Stimulated activated CD8-positive, alpha-beta memory T cell treated with anti-CD3 and anti-CD28 coated beads, Interleukin-15, amount 100 ng/mL, for 48 hours (primary cell): ENCODE measurements around the gene DCTN2.
"Not testable (repeated sequence)": the region's sequence is repeated elsewhere in the genome, so short reads cannot be mapped to it uniquely, and the experiment has no call there.

ENCODE experiments used
- DNase-seq, 2 donors: peaks; one replicate each; pipeline ENCODE4 v3.0.0-alpha.2; 2020; ENCODE audit warnings: low read depth in 2 of 2

Gene DCTN2

DNA sequence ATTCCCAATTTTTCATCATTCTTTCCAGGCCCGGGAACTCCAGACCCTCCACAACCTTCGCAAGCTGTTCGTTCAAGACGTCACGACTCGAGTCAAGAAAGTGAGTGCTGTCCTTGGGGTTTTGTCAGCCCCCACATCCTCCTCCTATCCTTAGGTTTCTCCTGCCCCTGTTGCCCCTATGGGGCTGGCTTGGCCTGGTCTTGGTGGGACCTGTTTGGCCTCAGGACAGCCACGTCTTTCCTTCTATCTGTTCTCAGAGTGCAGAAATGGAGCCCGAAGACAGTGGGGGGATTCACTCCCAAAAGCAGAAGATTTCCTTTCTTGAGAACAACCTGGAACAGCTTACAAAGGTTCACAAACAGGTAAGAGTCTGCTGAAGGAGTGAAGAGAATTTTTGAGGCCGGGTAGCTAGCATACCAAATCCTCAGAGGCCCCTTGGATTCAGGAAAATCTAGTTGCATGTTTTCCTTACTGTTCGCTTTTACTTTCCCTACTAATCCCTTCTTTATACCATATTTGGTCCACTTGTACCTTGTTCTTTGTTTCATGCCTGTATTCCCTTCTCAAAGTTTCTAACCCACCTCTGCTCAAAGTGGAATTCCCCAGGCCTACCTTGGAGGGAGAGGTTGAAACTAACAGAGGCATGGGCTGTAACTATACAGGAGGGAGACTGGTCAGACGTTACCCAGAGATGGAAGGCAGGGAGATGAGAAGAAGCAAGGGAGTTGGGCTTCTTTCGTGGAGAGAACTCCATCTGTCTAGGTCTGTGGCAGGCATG lies 31.2 kb upstream of the DCTN2 start:
- no peak for DNase-seq

DNA sequence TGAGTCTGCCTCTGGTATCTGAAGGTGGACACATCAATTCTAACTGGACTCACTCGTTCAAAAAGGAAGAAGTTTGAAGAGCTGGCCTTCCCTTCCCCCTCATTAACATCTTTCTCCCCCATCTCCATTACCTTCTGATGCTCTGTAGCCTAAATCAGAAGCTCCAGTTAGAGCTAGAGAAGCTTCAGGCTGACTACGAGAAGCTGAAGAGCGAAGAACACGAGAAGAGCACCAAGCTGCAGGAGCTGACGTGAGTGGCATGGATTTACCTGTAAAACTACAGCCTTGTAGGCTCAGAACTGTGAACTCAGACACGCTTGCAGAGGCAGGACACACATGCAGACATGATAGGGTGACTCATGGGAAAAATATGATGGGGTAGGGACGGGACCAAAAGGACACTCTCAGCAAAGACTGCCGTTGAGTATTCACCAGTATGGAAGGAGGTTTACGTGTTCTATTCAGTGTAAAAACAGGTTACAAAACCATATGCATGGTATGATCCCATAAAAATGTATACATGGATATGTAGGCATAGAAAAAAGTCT lies 29.7 kb upstream of the DCTN2 start:
- DNase-seq, result no peak

DNA sequence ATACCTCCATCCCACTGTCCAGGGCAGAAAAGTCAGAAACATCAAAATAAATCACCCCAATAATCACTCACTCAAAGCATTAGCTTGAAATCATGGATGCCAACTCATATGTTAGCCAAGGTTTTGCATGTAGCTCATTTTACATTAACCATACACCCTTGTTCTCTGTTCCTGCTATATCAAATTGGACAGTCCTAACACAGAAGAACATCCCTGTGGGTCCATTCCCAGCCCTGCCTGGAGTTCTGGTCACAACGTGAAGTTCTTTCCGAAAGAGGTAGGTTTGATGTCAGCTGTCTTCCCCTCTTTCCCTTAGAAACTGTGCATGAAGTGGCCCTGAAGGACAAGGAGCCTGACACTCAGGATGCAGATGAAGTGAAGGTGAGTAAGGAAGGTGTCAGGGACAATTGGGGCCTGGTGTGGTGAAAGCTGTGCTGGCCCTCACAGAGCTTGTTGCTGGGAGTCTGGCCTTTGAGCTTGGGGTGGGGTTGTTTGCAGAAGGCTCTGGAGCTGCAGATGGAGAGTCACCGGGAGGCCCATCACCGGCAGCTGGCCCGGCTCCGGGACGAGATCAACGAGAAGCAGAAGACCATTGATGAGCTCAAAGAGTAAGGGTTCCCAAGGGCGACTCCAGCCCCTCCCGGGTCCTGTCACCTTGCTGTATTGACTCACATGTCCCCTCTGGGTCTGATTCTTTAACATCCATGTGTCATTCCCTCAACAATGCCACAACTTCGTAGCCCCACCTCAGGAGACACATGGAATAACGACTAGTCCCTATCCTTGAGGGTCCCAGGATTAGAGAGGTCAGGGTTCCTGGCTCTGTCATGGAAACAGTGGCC lies 29.0 kb upstream of the DCTN2 start:
- no peak for DNase-seq

DNA sequence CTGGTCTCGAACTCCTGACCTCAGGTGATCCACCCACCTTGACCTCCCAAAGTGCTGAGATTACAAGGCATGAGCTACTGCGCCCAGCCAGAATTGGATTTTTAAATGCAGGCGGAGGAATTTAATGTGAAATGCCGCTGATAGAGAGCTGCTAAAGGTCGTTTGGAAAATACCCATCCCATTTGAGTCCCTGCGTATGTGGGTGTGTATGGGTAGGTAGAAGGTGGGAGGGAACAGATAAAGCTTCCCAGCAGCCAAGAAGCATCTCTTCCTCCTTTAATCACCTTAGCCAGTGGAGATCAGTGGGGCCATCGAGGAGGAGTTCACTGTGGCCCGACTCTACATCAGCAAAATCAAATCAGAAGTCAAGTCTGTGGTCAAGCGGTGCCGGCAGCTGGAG lies 27.8 kb upstream of the DCTN2 start:
- no peak for DNase-seq

DNA sequence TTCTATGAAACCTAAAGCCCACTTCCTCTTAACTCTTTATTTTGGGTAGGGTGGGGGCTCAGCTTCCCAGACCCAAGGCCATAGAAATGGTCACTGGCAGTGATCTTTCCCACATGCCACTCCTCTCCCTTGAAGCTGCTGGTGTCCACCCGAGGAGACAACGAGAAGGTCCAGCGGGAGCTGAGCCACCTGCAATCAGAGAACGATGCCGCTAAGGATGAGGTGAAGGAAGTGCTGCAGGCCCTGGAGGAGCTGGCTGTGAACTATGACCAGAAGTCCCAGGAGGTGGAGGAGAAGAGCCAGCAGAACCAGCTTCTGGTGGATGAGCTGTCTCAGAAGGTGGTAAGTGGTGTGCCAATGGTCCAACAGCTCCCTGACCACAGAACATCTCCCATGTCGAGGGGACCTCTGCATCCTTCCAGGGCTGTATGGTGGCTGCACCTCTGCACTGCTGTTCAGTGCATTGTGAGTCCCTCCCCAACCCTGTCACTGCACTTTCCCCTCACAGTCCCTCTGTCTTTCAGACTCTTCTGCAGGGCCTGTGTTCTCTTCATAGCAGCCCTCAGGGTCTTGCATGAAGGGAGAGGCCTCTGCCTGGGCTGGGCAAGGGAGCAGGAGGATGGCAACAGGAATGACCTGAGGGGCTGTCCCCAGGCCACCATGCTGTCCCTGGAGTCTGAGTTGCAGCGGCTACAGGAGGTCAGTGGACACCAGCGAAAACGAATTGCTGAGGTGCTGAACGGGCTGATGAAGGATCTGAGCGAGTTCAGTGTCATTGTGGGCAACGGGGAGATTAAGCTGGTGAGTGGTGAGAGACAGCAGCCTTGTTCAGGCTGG lies 25.2 kb upstream of the DCTN2 start:
- DNase-seq, result no peak

DNA sequence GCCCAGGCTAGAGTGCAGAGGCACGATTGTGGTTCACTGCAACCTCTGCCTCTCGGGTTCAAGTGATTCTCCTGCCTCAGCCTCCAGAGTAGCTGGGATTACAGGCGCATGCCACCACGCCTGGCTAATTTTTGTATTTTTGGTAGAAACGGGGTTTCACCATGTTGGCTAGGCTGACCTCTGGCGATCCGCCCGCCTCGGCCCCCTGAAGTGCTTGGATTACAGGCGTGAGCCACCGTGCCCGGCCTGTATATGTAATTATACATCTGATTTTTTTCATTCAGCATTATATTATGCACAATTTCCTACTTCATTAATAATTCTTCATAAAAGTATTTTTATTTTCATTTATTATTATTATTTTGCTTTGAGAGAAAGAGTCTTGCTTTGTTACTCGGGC lies 23.4 kb upstream of the DCTN2 start:
- DNase-seq, result not testable (repeated sequence)

DNA sequence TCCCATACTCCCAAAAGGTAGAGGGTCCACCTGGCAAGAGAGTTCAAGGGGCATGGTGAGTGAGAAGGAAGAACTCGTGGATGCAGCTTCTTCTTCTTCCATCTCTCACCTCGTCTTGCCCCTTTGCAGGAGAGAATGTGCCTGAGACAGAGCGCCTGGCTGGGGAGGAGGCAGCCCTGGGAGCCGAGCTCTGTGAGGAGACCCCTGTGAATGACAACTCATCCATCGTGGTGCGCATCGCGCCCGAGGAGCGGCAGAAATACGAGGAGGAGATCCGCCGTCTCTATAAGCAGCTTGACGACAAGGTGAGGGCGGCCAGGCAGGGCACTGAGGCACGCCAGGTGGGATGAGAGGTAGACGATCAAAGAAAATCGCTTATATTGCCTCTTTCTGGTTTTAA lies 22.9 kb upstream of the DCTN2 start:
- no peak for DNase-seq

DNA sequence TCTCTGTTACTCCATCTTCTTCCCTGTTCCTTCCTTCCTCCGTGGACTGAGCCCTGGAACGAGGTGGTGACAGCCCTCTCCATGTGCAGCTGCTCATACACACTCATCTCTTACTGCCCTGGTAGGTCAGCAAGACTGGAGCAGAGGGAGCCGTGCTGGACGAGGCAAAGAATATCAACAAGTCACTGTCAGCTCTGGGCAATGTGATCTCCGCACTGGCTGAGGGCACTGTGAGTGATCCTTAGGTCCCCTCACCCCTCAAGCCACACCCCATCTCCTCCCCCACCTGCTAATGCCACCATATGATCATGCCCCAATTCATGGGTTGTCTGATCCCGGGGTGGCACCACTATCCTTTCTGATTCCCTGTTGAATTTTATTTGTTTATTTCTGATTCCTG lies 21.8 kb upstream of the DCTN2 start:
- no peak for DNase-seq

DNA sequence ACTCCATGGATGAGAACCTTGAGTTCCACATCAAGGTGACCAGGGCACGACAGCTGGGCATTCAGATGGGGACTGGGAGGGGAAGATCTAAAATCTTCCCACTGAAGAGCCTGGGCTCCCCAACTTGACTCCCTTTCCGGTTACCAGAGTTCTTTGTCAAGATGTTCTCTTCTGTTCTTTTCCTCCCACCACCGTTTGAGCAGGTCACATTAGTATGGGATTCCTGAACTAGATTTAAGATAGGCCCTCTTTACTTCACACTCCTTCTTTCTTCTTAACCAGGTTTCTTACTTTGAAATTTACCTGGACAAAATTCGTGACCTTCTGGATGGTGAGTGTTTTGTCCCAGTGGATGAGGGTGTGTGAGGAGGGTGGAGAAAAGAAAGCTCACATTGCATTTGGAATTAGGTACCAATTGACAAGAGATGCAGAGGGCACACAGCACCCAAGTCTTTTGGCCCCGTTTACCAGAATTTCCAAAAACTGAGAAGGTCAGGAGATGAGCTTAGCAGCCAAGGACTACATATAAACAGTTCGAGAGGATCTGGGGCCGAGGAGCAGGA lies 17.3 kb upstream of the DCTN2 start:
- DNase-seq, result no peak

DNA sequence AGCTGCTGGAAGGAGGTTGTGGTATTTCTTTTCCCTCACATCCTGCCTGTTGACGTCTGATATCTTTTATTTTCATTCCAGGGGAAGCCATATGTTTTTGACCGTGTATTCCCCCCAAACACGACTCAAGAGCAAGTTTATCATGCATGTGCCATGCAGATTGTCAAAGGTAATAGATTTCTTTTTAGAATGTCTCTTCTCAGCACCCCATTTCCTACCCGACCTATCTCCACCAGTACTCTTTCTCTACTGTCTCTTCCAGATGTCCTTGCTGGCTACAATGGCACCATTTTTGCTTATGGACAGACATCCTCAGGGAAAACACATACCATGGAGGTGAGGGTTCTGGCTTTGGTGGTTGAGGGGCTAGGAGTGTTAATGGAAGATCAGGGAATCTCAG lies 16.4 kb upstream of the DCTN2 start:
- DNase-seq, result no peak

DNA sequence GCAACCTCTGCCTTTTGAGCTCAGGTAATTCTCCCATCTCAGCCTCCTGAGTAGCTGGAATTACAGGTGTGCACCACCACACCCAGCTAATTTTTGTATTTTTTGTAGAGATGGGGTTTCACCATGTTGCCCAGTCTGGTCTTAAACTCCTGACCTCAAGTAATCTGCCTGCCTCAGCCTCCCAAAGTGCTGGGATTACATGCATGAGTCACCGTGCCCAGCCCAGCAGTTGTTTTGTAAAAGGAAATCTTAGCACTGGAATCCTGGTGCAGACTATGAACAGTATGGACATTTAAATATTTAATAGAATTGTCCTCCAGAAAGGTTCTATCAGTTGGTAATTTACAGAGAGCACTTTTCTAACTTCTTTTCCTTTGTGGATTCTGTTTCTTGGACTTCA lies 14.1 kb upstream of the DCTN2 start:
- not testable (repeated sequence) for DNase-seq

DNA sequence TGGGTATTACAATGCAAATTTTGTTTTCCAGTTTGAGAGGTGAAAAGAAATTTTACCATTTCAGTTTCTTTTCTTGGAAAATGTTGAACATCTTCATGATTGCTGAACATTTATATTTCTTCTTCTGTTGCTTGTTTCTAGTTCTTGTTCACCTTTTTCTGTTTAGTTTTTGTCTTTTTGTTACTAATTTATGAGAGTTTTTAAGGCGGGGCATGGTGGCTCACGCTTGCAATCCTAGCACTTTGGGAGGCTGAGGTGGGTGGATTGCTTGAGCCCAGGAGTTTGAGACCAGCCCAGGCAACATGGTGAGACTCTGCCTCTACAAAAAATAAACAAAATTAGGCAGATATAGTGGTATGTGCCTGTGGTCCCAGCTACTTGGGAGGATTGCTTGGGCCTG lies 13.5 kb upstream of the DCTN2 start:
- DNase-seq, result no peak

DNA sequence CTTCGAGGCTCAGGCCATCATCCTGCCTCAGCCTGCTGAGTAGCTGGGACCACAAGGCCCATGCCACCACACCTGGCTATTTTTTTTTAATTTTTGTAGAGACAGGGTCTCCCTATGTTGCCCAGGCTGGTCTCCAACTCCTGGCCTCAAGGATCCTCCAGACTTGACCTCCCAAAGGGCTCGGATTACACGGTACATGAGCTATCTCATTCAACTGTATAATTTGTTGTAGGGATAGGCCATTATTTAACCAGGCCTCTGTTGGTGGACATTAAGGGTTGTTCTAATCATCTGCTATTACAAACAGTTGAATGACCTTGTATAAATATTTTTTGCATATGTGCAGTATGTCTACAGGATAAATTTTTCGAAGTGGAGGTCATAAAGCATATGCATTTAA lies 11.9 kb upstream of the DCTN2 start:
- no peak for DNase-seq

DNA sequence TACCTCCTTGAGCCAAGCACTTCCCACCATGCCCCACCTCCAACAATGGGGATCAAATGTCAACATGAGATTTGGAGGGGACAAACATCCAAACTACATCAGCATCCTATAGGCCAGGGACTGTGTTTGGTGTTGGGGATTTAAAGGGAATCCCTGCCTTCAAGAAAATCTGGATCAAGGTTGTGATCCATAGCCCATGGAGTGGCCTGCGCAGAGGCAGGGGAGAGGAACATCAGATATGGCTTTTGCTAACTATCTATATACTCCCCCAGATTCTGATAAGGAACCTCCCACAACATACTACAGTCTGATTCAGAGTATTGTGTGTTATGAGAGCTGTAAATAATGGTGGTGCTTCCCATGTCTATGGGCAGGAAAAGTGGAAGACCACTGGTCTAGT lies 7.9 kb upstream of the DCTN2 start:
- DNase-seq, result no peak

DNA sequence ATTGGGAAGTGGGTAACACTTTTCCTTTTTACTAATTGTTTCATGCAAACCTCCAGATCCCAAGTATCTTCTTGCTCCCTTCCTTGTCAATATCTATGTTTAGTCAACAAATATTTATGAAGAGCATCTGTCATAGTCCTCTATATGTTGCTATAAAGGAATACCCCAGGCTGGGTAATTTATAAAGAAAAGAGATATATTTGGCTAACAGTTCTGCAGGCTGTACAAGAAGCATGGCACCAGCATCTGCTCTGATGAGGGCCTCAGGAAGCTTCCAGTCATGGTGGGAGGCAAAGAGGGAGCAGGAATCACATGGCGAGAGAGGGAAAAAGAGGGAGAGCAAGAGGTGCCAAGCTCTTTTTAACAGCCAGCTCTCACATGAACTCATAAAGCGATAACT lies 7.5 kb upstream of the DCTN2 start:
- DNase-seq, result no peak

DNA sequence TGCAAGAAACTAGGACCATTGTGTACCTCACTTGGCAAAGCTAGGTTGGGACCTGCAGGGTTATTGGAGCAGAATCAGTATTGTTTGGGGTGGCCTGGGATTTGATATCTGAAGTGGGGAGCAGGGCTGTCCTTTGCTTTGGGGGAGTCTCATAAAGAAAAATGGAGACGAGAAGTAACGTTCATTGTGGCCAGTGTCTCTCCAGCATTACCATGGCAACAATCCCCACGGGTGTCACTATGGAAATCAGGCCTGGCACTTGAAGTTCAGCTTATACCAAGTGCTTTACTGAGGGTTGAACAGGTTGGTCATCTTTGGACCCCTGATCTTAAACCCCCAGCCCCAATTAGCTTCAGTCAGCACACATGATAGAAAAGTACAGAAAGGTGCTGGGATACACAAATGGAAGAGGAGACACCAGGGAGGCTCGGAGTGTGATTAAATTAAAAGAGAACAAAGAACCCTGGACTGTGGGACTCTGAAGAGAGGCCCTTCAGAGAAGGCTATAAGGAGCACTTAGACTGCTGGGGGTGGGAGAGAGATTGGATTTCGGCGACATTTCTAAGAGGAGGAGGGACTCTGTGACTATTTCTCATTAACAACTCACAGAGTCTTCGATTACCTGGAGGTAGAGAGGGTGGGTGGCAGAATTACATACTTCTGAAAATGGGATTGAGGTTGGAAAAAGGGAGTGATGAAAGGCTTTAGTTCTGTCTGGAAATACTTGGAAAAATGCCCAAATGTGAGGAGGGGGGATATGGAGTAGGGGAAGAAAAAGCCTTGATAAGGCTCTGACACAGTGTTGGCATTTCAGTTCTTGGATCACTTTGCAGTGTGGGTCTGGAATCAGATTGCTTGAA lies 6.6 kb upstream of the DCTN2 start:
- DNase-seq, result no peak

DNA sequence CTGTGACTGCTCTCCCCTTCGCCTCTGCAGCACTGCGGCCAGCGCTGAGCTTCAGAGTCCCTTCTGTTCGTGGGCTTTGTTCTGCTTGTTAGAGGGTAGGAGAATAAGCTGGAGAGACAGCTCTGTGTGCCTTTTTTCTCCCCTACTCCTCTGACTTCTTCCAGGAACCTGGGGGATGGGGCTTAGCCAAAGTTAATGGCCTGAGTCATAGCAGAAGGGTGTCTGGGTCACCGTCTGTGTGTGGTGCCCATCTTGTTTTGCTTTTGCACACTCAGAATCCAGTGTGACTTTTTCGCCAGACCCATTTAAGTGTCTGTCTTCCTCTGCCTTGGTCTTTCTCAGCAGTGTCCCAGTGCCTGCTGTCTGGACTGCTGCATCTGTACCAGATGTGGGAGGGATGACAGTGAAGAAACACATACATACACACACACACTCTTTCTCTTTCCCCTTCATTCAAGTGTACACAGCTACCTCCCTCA lies 5.9 kb upstream of the DCTN2 start:
- DNase-seq, result no peak

DNA sequence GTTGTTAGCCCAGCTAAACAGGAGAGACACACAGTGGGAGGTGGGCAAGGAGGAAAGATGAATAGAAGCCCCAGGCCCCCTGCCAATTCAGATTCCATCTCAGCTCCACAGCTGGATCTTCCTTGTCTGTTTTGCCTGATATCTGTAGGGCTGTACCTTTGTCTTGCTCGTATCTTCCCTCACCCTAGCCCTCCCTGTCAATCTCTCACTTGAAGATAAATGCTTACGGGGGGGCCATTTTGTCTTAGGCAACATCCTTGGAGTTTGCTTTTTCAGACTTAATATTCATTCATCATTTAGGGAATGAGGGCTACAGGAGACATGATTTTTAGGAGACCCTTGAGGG lies 5.3 kb upstream of the DCTN2 start:
- DNase-seq, result no peak

DNA sequence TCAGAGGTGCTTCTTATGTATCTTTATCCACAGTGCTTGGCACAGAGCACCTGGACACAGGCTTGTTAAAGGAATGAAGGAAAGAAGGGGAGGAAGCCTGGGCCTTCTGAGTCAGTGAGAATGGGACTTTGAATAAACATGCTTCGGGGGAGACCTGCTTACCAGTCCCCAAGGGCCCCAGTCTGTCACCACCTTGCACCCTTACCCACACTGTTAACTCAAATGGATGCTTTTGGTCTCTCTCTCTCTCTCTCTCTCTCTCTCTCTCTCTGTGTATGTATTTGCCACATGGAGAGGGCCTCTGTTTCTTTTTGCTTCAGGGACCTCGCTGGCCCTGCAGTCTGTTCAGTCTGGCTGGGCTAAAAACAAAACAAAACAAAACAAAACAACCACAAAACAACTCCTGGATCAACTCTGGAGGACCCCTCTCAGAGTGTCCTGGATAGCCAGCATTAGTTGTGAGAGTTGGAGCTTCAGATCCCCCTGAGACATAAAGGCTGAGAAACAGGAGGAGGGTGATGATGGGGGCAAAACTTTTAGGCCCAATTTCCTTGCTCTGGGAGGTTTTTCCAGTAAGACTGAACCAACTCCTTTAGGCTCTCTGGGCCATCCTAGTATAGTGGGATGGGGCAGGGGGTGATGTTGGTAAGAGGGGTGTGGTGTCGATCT lies 4.8 kb upstream of the DCTN2 start:
- DNase-seq, result no peak
